Adrenal gland (tissue), 12 donors: ENCODE data around the gene BABAM2. TPM values are rescaled to one million over a fixed set of nuclear protein-coding genes. Genes with fewer than 3 reads are reported as not detected.
A peak's percentile ranks its signal among the peaks of the same experiment; 100 is the strongest.

ENCODE experiments used
- DNase-seq, 7 donors: peaks; one replicate each; pipeline ENCODE4 v3.0.0-alpha.2; 2019 to 2020
- H3K27ac ChIP-seq, 5 donors: fragments of 200-600 bp; sonication (generic) in 4 of 5; 1 replicate in 3 of 5; 2 replicates in 2 of 5; pipeline versions ENCODE4 v1.5.1 to v1.8.0; 2016 to 2020; ENCODE audit warnings: mild to moderate bottlenecking in 1 of 5
- H3K27me3 ChIP-seq: fragments of 200-600 bp; 2 replicates; pipeline ENCODE4 v1.8.0; 2021
- H3K36me3 ChIP-seq, 2 donors: fragments of 200-600 bp; replicated peaks in 1 of 2; 1 replicate in 1 of 2; 2 replicates in 1 of 2; pipeline versions ENCODE4 v1.5.1 to v1.8.0; 2018 to 2022
- H3K4me1 ChIP-seq, 2 donors: fragments of 200-600 bp; replicated peaks in 1 of 2; 1 replicate in 1 of 2; 2 replicates in 1 of 2; pipeline versions ENCODE4 v1.5.1 to v1.8.0; 2018 to 2021
- H3K4me3 ChIP-seq, 4 donors: fragments of 200-600 bp; sonication (generic) in 3 of 4; one replicate each; pipeline ENCODE4 v1.5.1; 2016 to 2018
- H3K9me3 ChIP-seq, 3 donors: fragments of 200-600 bp; sonication (generic) in 1 of 3; replicated peaks in 1 of 3; 1 replicate in 2 of 3; 2 replicates in 1 of 3; pipeline versions ENCODE4 v1.5.1 to v1.8.0; 2016 to 2021
- POLR2A ChIP-seq, 2 donors: fragments of 450-650 bp; IDR thresholded peaks; one replicate each; pipeline ENCODE4 v1.6.1; 2017; ENCODE audit warnings: antibody characterized with exemption in 2 of 2, mild to moderate bottlenecking in 2 of 2, moderate library complexity in 1 of 2
- WGBS, 4 donors: extraction: QIAGEN DNeasy Blood & Tissue Kit in 2 of 4; methylation state at CpG; one replicate each; pipeline versions ENCODE4 v1.1.5 to v1.1.7; 2013 to 2017; 5-methylcytosine and 5-hydroxymethylcytosine counted together
- intact Hi-C, 2 donors: fragments of 100-400 bp; cut with DNase I; formaldehyde crosslinking; loops; one replicate each; pipeline versions ENCODE4 v1.14.1 to v1.15.0; 2022 to 2023
- polyA plus RNA-seq, 3 donors: library from polyadenylated mRNA; stranded (reverse); fragments of 200-250 nt in 2 of 3; fragments of 350-450 nt in 1 of 3; fragmentation: Illumina TruSeq in 1 of 3; extraction: RNeasy Lipid Tissue Mini Kit (QIAGEN cat#74804) in 1 of 3; gene quantifications; one replicate each; pipeline ENCODE4 v1.2.3, GENCODE V29; 2013 to 2014
- total RNA-seq, 9 donors: library from RNA; depleted of rRNA in 4 of 9; stranded (reverse); fragments of >200 nt in 4 of 9; fragments of 120-200 nt in 1 of 9; fragmentation: NEBNext Ultra II Directional in 1 of 9; extraction: Animal tissue kit (Norgen Biotek cat#: 25700) in 1 of 9; gene quantifications; one replicate each; pipeline versions ENCODE4 v1.1.0 to v1.2.4, GENCODE V29; 2013 to 2023
- TF ChIP-seq, protein P1 (sequence below), 6 experiments: fragments of 450-650 bp in 4 of 6; fragments of 200-600 bp in 2 of 6; sonication (generic) in 1 of 6; IDR thresholded peaks; 1 replicate in 5 of 6; 2 replicates in 1 of 6; pipeline versions ENCODE4 v1.5.1 to v1.8.0; 2016 to 2021; ENCODE audit warnings: antibody characterized with exemption in 6 of 6, mild to moderate bottlenecking in 2 of 6, moderate library complexity in 1 of 6
- donor health status: healthy with polysubstance abuse.
- donor health status: Bipolar disorder and iron deficiency.
- donor health status: DM: yes; HTN: yes; CAD: no.
- donor health status: DM: no; HTN: no; CAD: no.
- donor health status: DM: no; HTN: no; CAD: no.
- donor health status: DM: yes; HTN: yes; CAD: no.

The BABAM2 gene
- total and polyA plus RNA-seq, 12 donors = 88.2 to 925 (median 357) TPM

DNA sequence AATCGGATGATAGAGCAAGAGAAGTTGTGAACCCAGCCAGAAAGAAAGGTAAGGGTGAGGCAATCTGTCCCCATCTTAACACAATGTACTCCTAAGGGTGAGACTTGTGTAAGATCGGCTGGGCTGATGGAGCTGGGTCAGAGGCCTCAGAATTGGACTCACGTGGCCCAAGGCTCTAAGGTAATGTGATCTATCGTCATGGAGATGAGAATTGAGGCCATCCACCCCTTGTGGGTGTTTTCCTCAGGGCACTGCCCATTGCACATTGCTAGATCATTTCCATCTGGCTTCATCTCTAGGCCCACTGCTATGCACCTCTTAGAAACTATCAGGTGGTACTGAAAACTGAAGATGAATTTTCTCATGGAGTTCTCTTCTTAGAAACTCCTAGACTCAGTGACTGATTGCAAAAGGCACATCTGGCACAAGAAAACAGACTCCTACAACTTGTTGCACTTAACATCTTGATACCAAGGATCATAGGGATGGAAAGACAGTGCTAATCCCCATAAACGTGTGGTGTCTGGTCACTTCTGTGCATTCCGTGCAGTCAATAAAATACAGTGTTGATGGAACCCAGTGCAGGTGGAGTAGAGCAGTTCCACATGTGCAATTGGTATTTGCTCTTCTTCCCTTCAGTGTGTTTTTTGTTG, 273.2 kb downstream of the BABAM2 start:
- H3K27ac ChIP-seq = peak overlapping the region in 3 of 5 donors; percentile 35 to 66 (median 45)
- H3K27me3 ChIP-seq = no peaks in the 10 kb centered on the region
- H3K4me3 ChIP-seq = no peak overlapping the region
- DNase-seq = peak in 2 of 7 donors; percentile 31 to 69
- TF ChIP-seq, protein P1, sequence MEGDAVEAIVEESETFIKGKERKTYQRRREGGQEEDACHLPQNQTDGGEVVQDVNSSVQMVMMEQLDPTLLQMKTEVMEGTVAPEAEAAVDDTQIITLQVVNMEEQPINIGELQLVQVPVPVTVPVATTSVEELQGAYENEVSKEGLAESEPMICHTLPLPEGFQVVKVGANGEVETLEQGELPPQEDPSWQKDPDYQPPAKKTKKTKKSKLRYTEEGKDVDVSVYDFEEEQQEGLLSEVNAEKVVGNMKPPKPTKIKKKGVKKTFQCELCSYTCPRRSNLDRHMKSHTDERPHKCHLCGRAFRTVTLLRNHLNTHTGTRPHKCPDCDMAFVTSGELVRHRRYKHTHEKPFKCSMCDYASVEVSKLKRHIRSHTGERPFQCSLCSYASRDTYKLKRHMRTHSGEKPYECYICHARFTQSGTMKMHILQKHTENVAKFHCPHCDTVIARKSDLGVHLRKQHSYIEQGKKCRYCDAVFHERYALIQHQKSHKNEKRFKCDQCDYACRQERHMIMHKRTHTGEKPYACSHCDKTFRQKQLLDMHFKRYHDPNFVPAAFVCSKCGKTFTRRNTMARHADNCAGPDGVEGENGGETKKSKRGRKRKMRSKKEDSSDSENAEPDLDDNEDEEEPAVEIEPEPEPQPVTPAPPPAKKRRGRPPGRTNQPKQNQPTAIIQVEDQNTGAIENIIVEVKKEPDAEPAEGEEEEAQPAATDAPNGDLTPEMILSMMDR (IDR thresholded peaks at IDR 0.05) = no peak
- TF ChIP-seq POLR2A (IDR thresholded peaks at IDR 0.05) = no peak
- peaks cover 23 to 40% of the 10 kb centered on the region in 2 donors for H3K4me1 ChIP-seq
- no peaks in the 10 kb centered on the region for H3K9me3 ChIP-seq
- WGBS, 4 donors = 73 to 87% (median 84%) methylated on average over 6 of the region's 6 CpGs
- H3K36me3 ChIP-seq = no peaks in the 10 kb centered on the region
- intact Hi-C loops = no loop called here

DNA sequence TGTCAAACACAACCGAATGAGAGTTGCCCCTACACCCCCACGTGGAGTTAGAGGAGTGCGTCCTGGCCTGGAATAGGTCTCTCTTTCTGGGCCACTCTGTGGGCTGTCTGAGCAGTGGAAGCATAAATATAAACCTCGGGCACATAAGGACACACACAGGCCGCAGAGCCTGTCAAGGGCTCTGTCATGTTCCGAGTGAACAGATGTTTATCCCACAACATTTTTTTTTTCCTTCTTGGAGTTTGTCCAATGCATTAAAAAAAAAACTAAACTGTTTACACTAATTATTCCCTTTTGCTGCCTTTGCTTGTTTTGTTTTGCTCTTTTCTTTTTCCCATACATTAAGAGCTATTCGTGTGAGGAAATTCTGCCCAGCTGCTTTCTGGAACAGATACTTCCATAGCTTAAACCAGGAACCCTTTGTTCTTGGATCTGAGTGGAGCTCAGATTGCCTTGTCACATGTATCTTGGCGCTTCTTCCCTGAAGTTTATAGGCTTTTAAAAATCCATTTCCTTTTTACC, 273.8 kb downstream of the BABAM2 start:
- no peaks in the 10 kb centered on the region for H3K27me3 ChIP-seq
- DNase-seq = peak in 4 of 7 donors; percentile 52 to 85 (median 64)
- no peaks in the 10 kb centered on the region for H3K9me3 ChIP-seq
- TF ChIP-seq, protein P1 (IDR thresholded peaks at IDR 0.05) = no peak
- H3K36me3 ChIP-seq = no peaks in the 10 kb centered on the region
- peak overlapping the region in 3 of 5 donors; percentile 35 to 66 (median 45) for H3K27ac ChIP-seq
- 33 to 38% (median 36%) methylated on average over 8 of the region's 8 CpGs for WGBS, 4 donors
- intact Hi-C loops = no loop called here
- peaks cover 23 to 40% of the 10 kb centered on the region in 2 donors for H3K4me1 ChIP-seq
- H3K4me3 ChIP-seq = no peak overlapping the region

DNA sequence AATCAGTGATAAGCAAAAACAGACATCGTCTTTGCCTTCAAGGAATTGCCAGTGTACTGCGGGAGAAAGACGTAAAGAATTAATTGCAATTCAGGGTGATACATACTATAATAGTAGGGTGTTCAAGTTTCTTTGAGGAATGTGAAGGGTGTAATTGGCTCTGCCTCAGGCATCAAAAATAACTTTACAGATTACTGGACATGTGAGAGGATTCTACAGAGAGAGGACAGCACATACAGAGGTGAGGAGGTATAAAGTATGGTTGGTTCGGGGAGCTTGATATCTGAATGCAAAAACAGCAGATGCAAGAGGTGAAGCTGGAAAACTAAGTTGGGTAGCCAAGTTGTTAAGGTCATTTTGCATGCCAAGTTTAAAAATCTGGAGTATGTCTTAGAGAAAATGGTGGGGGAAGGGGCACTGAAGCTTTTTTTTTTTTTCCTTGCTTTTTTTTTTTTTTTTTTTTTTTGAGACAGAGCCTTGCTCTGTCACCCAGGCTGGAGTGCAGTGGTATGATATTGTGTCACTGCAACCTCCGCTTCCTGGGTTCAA, 274.6 kb downstream of the BABAM2 start:
- TF ChIP-seq, protein P1 (IDR thresholded peaks at IDR 0.05) = no peak
- TF ChIP-seq POLR2A (IDR thresholded peaks at IDR 0.05) = no peak
- Histone ChIP-seq H3K27ac (peak overlapping the region in 2 of 5 donors; percentile 35 to 45), H3K4me1 (peaks cover 23 to 40% of the 10 kb centered on the region in 2 donors), H3K4me3 (no peak overlapping the region), H3K27me3 (no peaks in the 10 kb centered on the region), H3K36me3 (no peaks in the 10 kb centered on the region), H3K9me3 (no peaks in the 10 kb centered on the region)
- 90 to 97% (median 93%) methylated on average over 5 of the region's 5 CpGs for WGBS, 4 donors
- intact Hi-C loops = no loop called here
- no peak for DNase-seq

DNA sequence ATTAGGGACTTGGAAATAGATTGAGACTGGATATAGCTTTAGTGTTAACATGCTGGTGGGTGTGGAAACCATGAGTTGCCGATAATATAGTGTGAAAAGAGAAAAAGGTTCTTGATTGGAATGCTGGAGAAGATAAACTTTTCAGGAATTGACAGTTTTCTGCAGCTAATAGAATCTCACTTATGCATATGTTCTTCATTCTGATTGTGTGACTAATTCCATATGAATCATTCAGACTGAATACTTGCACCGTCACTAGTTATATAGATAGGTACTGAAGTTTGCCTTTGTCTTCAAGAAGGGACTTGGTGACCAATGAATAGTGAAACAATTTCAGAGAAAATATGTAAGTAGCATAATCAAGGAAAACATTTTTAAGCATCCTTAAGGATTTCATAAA, 276.4 kb downstream of the BABAM2 start:
- 97 to 100% (median 98%) methylated on average over 2 of the region's 2 CpGs for WGBS, 4 donors
- intact Hi-C loops = no loop called here
- Histone ChIP-seq H3K9me3 (no peaks in the 10 kb centered on the region), H3K4me1 (peaks cover 23 to 40% of the 10 kb centered on the region in 2 donors), H3K36me3 (no peaks in the 10 kb centered on the region), H3K27ac (no peak overlapping the region), H3K27me3 (no peaks in the 10 kb centered on the region), H3K4me3 (no peak overlapping the region)
- no peak for DNase-seq
- TF ChIP-seq, protein P1 (IDR thresholded peaks at IDR 0.05) = no peak
- TF ChIP-seq POLR2A (IDR thresholded peaks at IDR 0.05) = no peak
